Tibial nerve (tissue), 4 donors: ENCODE data around the gene FAM3B. TPM values are rescaled to one million over a fixed set of nuclear protein-coding genes. Genes with fewer than 3 reads are reported as not detected.

Source experiments
- DNase-seq, 2 donors: peaks; one replicate each; pipeline ENCODE4 v3.0.0-alpha.2; 2019; ENCODE audit warnings: low spot score in 2 of 2
- H3K27ac ChIP-seq, 4 donors: fragments of 200-600 bp; sonication (generic) in 3 of 4; one replicate each; pipeline ENCODE4 v1.5.1; 2017 to 2019; ENCODE audit warnings: mild to moderate bottlenecking in 1 of 4
- H3K27me3 ChIP-seq, 2 donors: fragments of 200-600 bp; sonication (generic) in 1 of 2; one replicate each; pipeline versions ENCODE4 v1.5.1 to v1.6.0; 2017 to 2019
- H3K36me3 ChIP-seq, 3 donors: fragments of 200-600 bp; sonication (generic); one replicate each; pipeline ENCODE4 v1.5.1; 2018 to 2019
- H3K4me1 ChIP-seq, 4 donors: fragments of 200-600 bp; sonication (generic) in 3 of 4; one replicate each; pipeline ENCODE4 v1.5.1; 2017 to 2019
- H3K4me3 ChIP-seq, 4 donors: fragments of 200-600 bp; sonication (generic) in 3 of 4; one replicate each; pipeline ENCODE4 v1.5.1; 2017 to 2019; ENCODE audit warnings: mild to moderate bottlenecking in 1 of 4, moderate library complexity in 1 of 4
- H3K9me3 ChIP-seq, 4 donors: fragments of 200-600 bp; sonication (generic) in 3 of 4; one replicate each; pipeline ENCODE4 v1.5.1; 2017 to 2019
- CTCF ChIP-seq, 5 experiments: fragments of 200-600 bp in 3 of 5; fragments of 450-650 bp in 2 of 5; sonication (generic) in 3 of 5; IDR thresholded peaks; one replicate each; pipeline ENCODE4 v1.5.1; 2016 to 2019; ENCODE audit warnings: antibody characterized with exemption in 5 of 5, mild to moderate bottlenecking in 3 of 5, moderate library complexity in 2 of 5
- EP300 ChIP-seq, 2 donors: sonication (generic); formaldehyde crosslinking; IDR thresholded peaks; one replicate each; pipeline ENCODE4 v1.6.1; 2017; ENCODE audit warnings: antibody characterized with exemption in 2 of 2, mild to moderate bottlenecking in 1 of 2
- POLR2A ChIP-seq, 2 donors: fragments of 450-650 bp; IDR thresholded peaks; one replicate each; pipeline ENCODE4 v1.6.1; 2017; ENCODE audit warnings: antibody characterized with exemption in 2 of 2, mild to moderate bottlenecking in 2 of 2, moderate library complexity in 2 of 2
- WGBS, 2 donors: methylation state at CpG; one replicate each; pipeline ENCODE4 v1.1.5; 2018; 5-methylcytosine and 5-hydroxymethylcytosine counted together
- total RNA-seq, 4 donors: library from RNA; depleted of rRNA; stranded (reverse); fragments of >200 nt; gene quantifications; one replicate each; pipeline ENCODE4 v1.1.0, GENCODE V29; 2016

The FAM3B gene
- total RNA-seq, 4 donors from 2014 or later: not detected

- no peak for TF ChIP-seq CTCF (IDR thresholded peaks at IDR 0.05)
- no peak for TF ChIP-seq POLR2A (IDR thresholded peaks at IDR 0.05)
- no peak for TF ChIP-seq EP300 (IDR thresholded peaks at IDR 0.05)
- no peak overlapping the region for H3K4me3 ChIP-seq
- H3K27ac ChIP-seq: no peak overlapping the region
- no peaks in the 10 kb centered on the region for H3K36me3 ChIP-seq
- H3K9me3 ChIP-seq: no peaks in the 10 kb centered on the region
- no peaks in the 10 kb centered on the region for H3K27me3 ChIP-seq
- WGBS, 2 donors: 65 to 73% methylated on average over 7 of the region's 7 CpGs
- no peaks in the 10 kb centered on the region for H3K4me1 ChIP-seq
- no peak for DNase-seq
These were observed 32.5 kb downstream of the FAM3B start for GRCh38 chr21:41349126-41349525.

- H3K27me3 ChIP-seq: no peaks in the 10 kb centered on the region
- no peak for DNase-seq
- H3K27ac ChIP-seq: no peak overlapping the region
- WGBS, 2 donors: 75 to 85% methylated on average over 19 of the region's 19 CpGs
- H3K4me3 ChIP-seq: no peak overlapping the region
- no peaks in the 10 kb centered on the region for H3K4me1 ChIP-seq
- no peaks in the 10 kb centered on the region for H3K36me3 ChIP-seq
- no peaks in the 10 kb centered on the region for H3K9me3 ChIP-seq
- TF ChIP-seq POLR2A (IDR thresholded peaks at IDR 0.05): no peak
- TF ChIP-seq EP300 (IDR thresholded peaks at IDR 0.05): no peak
- no peak for TF ChIP-seq CTCF (IDR thresholded peaks at IDR 0.05)
These were observed 33.2 kb downstream of the FAM3B start for GRCh38 chr21:41349619-41350390.

- no peak overlapping the region for H3K27ac ChIP-seq
- no peaks in the 10 kb centered on the region for H3K27me3 ChIP-seq
- H3K9me3 ChIP-seq: no peaks in the 10 kb centered on the region
- 90 to 92% methylated on average over 16 of the region's 16 CpGs for WGBS, 2 donors
- no peaks in the 10 kb centered on the region for H3K4me1 ChIP-seq
- H3K4me3 ChIP-seq: no peak overlapping the region
- DNase-seq: no peak
- TF ChIP-seq POLR2A (IDR thresholded peaks at IDR 0.05) (no peak), CTCF (IDR thresholded peaks at IDR 0.05) (no peak)
- no peaks in the 10 kb centered on the region for H3K36me3 ChIP-seq
These were observed 34.0 kb downstream of the FAM3B start for GRCh38 chr21:41350436-41351155.

- Histone ChIP-seq H3K9me3 (no peaks in the 10 kb centered on the region), H3K36me3 (no peaks in the 10 kb centered on the region), H3K27ac (peak overlapping the region in 2 of 4 donors; percentile 13 to 86), H3K27me3 (no peaks in the 10 kb centered on the region), H3K4me3 (no peak overlapping the region), H3K4me1 (peaks cover 0 to 51% (median 10%) of the 10 kb centered on the region in 4 donors)
- WGBS, 2 donors: 32 to 39% methylated on average over 8 of the region's 8 CpGs
- DNase-seq: no peak
- TF ChIP-seq POLR2A (IDR thresholded peaks at IDR 0.05) (no peak), CTCF (IDR thresholded peaks at IDR 0.05) (no peak), EP300 (IDR thresholded peaks at IDR 0.05) (no peak)
These were observed 40.9 kb downstream of the FAM3B start for GRCh38 chr21:41357546-41357945.
